ENCODE measurements around the gene STEAP4. TPM values are rescaled to one million over a fixed set of nuclear protein-coding genes. Genes with fewer than 3 reads are reported as not detected.

Gene STEAP4
- total and polyA plus RNA-seq, 2 of the 13 experiments (the other 11 are each of a cell fraction or from before 2014, with no cell fraction given) = not detected

DNA sequence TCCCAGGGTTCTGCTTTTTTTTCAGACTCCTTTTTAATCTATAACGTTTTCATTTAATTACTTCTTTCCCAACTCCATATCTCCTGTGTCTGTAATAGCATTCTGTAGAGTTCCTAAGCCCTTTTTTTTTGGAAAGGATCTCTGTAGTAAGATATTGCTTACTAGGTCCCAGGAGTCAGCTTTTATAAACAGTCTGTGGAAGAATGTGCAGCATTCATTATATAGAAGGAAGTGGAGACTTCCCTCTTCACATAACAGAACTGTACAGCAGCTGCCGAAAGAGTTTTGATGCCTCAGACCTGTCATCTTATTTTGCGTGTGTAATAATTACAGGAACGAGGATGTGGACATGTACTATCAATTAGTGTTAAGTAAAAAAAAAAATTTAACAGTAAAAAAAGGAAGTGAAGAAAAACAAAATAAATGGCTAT, 7.4 kb upstream of the STEAP4 start (continued):
- TF ChIP-seq, protein P1, sequence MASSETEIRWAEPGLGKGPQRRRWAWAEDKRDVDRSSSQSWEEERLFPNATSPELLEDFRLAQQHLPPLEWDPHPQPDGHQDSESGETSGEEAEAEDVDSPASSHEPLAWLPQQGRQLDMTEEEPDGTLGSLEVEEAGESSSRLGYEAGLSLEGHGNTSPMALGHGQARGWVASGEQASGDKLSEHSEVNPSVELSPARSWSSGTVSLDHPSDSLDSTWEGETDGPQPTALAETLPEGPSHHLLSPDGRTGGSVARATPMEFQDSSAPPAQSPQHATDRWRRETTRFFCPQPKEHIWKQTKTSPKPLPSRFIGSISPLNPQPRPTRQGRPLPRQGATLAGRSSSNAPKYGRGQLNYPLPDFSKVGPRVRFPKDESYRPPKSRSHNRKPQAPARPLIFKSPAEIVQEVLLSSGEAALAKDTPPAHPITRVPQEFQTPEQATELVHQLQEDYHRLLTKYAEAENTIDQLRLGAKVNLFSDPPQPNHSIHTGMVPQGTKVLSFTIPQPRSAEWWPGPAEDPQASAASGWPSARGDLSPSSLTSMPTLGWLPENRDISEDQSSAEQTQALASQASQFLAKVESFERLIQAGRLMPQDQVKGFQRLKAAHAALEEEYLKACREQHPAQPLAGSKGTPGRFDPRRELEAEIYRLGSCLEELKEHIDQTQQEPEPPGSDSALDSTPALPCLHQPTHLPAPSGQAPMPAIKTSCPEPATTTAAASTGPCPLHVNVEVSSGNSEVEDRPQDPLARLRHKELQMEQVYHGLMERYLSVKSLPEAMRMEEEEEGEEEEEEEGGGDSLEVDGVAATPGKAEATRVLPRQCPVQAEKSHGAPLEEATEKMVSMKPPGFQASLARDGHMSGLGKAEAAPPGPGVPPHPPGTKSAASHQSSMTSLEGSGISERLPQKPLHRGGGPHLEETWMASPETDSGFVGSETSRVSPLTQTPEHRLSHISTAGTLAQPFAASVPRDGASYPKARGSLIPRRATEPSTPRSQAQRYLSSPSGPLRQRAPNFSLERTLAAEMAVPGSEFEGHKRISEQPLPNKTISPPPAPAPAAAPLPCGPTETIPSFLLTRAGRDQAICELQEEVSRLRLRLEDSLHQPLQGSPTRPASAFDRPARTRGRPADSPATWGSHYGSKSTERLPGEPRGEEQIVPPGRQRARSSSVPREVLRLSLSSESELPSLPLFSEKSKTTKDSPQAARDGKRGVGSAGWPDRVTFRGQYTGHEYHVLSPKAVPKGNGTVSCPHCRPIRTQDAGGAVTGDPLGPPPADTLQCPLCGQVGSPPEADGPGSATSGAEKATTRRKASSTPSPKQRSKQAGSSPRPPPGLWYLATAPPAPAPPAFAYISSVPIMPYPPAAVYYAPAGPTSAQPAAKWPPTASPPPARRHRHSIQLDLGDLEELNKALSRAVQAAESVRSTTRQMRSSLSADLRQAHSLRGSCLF (CRISPR knock-in tag; IDR thresholded peaks at IDR 0.05; ENCODE audit: borderline replicate concordance) = no peak
- TF ChIP-seq, protein P2, sequence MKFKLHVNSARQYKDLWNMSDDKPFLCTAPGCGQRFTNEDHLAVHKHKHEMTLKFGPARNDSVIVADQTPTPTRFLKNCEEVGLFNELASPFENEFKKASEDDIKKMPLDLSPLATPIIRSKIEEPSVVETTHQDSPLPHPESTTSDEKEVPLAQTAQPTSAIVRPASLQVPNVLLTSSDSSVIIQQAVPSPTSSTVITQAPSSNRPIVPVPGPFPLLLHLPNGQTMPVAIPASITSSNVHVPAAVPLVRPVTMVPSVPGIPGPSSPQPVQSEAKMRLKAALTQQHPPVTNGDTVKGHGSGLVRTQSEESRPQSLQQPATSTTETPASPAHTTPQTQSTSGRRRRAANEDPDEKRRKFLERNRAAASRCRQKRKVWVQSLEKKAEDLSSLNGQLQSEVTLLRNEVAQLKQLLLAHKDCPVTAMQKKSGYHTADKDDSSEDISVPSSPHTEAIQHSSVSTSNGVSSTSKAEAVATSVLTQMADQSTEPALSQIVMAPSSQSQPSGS (CRISPR knock-in tag; IDR thresholded peaks at IDR 0.05) = no peak

DNA sequence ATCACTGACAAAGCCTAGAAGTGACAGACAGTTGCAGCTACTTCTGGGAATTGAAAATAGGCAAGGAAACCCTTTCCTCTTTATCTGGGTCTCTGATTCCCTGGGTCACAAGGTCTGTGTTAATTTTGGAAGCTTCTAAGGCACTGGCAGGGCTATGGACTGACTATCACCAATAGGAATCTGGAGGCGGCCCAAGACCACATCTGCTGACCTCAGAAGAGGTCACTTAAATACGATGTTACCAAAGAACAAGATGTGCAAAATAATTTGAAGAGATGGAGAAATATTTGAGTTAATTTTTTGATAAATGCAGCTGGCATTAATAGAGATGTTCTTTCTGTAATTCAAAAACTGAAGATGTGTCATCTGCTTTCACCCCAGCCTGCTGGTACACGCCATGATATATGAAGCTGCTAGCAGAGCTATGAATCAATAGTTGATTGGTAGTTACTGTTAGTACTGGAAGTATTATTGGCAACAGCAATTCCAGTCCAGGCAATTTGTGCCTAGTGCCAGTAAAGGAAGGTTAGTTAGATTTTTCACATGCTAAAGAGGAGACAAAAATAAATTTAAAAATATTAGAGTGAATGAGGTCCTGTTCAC, 5.5 kb upstream of the STEAP4 start:
- intact Hi-C loops (cut with micrococcal nuclease; ENCODE audit: unreplicated experiment) (no loop called here), in situ Hi-C loops (cut with HindIII; ENCODE audit: extremely low pct_ligation_motif_present, low pct_unique_long_range_greater_than_20kb) (no loop called here)
- no peaks in the 10 kb centered on the region for H4K20me1 ChIP-seq (ENCODE audit: insufficient read depth, low read length)
- H3K9ac ChIP-seq (ENCODE audit: insufficient read depth, low read depth, low read length) = no peak overlapping the region
- H3K4me2 ChIP-seq (ENCODE audit: low read depth, low read length) = no peak overlapping the region
- no peak overlapping the region for H3K27ac ChIP-seq (ENCODE audit: extremely low read length, insufficient read depth, low read length)
- no peak overlapping the region for H2AFZ ChIP-seq (ENCODE audit: low read length)
- no peak for DNase-seq (ENCODE audit: low spot score)
- ATAC-seq = no peak
- no peaks in the 10 kb centered on the region for H3K4me1 ChIP-seq (ENCODE audit: insufficient read depth, low read length)
- H3K4me3 ChIP-seq (replicated peaks in 1 of 3; ENCODE audit: insufficient read depth in 1 of 3, low read depth in 2 of 3, low read length in 3 of 3) = no peak overlapping the region
- no peak for FAIRE-seq
- 7% methylated on average over 3 of the region's 3 CpGs for WGBS (ENCODE audit: low lambda C conversion rate)
- H3K36me3 ChIP-seq (replicated peaks in 1 of 2; ENCODE audit: control insufficient read depth in 1 of 2, insufficient read depth in 2 of 2, low read length in 2 of 2) = no peaks in the 10 kb centered on the region
- no peaks in the 10 kb centered on the region for H3K9me3 ChIP-seq (ENCODE audit: low read length)
- CTCF ChIA-PET (ENCODE audit: low intra/inter-chr PET ratio, low total read pairs) = no interaction called here
- no peaks in the 10 kb centered on the region for H3K79me2 ChIP-seq (ENCODE audit: insufficient read depth, low read length)
- TF ChIP-seq MAFF (IDR thresholded peaks at IDR 0.05; ENCODE audit: low read depth, low read length) = no peak
- TF ChIP-seq, protein P3, sequence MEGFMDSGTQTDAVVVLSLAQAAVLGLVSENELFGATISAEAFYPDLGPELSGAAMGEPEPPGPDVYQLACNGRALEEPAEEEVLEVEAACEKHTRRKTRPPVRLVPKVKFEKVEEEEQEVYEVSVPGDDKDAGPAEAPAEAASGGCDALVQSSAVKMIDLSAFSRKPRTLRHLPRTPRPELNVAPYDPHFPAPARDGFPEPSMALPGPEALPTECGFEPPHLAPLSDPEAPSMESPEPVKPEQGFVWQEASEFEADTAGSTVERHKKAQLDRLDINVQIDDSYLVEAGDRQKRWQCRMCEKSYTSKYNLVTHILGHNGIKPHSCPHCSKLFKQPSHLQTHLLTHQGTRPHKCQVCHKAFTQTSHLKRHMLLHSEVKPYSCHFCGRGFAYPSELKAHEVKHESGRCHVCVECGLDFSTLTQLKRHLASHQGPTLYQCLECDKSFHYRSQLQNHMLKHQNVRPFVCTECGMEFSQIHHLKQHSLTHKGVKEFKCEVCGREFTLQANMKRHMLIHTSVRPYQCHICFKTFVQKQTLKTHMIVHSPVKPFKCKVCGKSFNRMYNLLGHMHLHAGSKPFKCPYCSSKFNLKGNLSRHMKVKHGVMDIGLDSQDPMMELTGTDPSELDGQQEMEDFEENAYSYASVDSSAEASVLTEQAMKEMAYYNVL (CRISPR knock-in tag; IDR thresholded peaks at IDR 0.05; ENCODE audit: borderline replicate concordance) = no peak
- no peak for TF ChIP-seq CREM (IDR thresholded peaks at IDR 0.05)
- no peak for TF ChIP-seq CREM (CRISPR knock-in tag; IDR thresholded peaks at IDR 0.05)
- TF ChIP-seq FOSL1 (CRISPR knock-in tag; IDR thresholded peaks at IDR 0.05; ENCODE audit: borderline replicate concordance) = no peak
- TF ChIP-seq BRCA1 (CRISPR knock-in tag; IDR thresholded peaks at IDR 0.05) = no peak
- TF ChIP-seq ZSCAN20 (CRISPR knock-in tag; IDR thresholded peaks at IDR 0.05; ENCODE audit: borderline replicate concordance) = no peak
- no peak for TF ChIP-seq ZMYM2 (CRISPR knock-in tag; IDR thresholded peaks at IDR 0.05)
- TF ChIP-seq TBX3 (IDR thresholded peaks at IDR 0.05; ENCODE audit: borderline replicate concordance) = no peak
- H3K27me3 ChIP-seq (ENCODE audit: control insufficient read depth in 1 of 2, insufficient read depth in 2 of 2, low read length in 2 of 2) = no peaks in the 10 kb centered on the region; a peak in 1 of 5 replicates
- BruUV-seq (replicated peaks) = no TSS peak
- POLR2A ChIA-PET = no interaction called here
